ENCODE data around the gene DLK2.

The DLK2 gene

GRCh38 chr6:43445576-43445975 lies 9.8 kb downstream of the DLK2 start:
- H3K4me3 ChIP-seq: no peak overlapping the region
- H3K4me2 ChIP-seq: peak overlapping the region; percentile 79
- H3K27me3 ChIP-seq: no peaks in the 10 kb centered on the region
- no peaks in the 10 kb centered on the region for H3K9me3 ChIP-seq
- peak overlapping the region; percentile 55; the same call in 1 of the 2 replicates for H3K9ac ChIP-seq
- TF ChIP-seq Cebpa-rat (IDR thresholded peaks at IDR 0.05): no peak
- H3K36me3 ChIP-seq: peaks cover 71% of the 10 kb centered on the region
- H3K4me1 ChIP-seq: peaks cover 43% of the 10 kb centered on the region
- no peaks in the 10 kb centered on the region for H4K20me1 ChIP-seq
- no peak overlapping the region for H3K27ac ChIP-seq

- no peaks in the 10 kb centered on the region for H3K27me3 ChIP-seq
- H3K36me3 ChIP-seq: peaks cover 68% of the 10 kb centered on the region
- H3K4me2 ChIP-seq: peak overlapping the region; percentile 79
- H4K20me1 ChIP-seq: no peaks in the 10 kb centered on the region
- peak overlapping the region; percentile 45 for H3K27ac ChIP-seq
- no peaks in the 10 kb centered on the region for H3K9me3 ChIP-seq
- no peak overlapping the region for H3K4me3 ChIP-seq
- no peak for TF ChIP-seq Cebpa-rat (IDR thresholded peaks at IDR 0.05)
- peak overlapping the region; percentile 55; the same call in 1 of the 2 replicates for H3K9ac ChIP-seq
- peaks cover 43% of the 10 kb centered on the region for H3K4me1 ChIP-seq
Measured at GRCh38 chr6:43444582-43444981, 10.8 kb downstream of the DLK2 start.

- H3K9ac ChIP-seq: peak overlapping the region; percentile 37; the same call in 1 of the 2 replicates
- H3K9me3 ChIP-seq: no peaks in the 10 kb centered on the region
- peak overlapping the region; percentile 79 for H3K4me2 ChIP-seq
- TF ChIP-seq Cebpa-rat (IDR thresholded peaks at IDR 0.05): no peak
- H3K4me3 ChIP-seq: no peak overlapping the region
- H3K36me3 ChIP-seq: peaks cover 63% of the 10 kb centered on the region
- H4K20me1 ChIP-seq: no peaks in the 10 kb centered on the region
- peak overlapping the region; percentile 45 for H3K27ac ChIP-seq
- peaks cover 43% of the 10 kb centered on the region for H3K4me1 ChIP-seq
- no peaks in the 10 kb centered on the region for H3K27me3 ChIP-seq
Measured at GRCh38 chr6:43444036-43444435, 11.3 kb downstream of the DLK2 start.

GRCh38 chr6:43442935-43443334 lies 12.4 kb downstream of the DLK2 start:
- H3K9ac ChIP-seq: peak overlapping the region; percentile 37; the same call in 1 of the 2 replicates
- H3K4me2 ChIP-seq: no peak overlapping the region
- H3K9me3 ChIP-seq: no peaks in the 10 kb centered on the region
- H3K4me3 ChIP-seq: no peak overlapping the region
- TF ChIP-seq Cebpa-rat (IDR thresholded peaks at IDR 0.05): no peak
- H3K27ac ChIP-seq: no peak overlapping the region
- no peaks in the 10 kb centered on the region for H4K20me1 ChIP-seq
- no peaks in the 10 kb centered on the region for H3K27me3 ChIP-seq
- peaks cover 63% of the 10 kb centered on the region for H3K36me3 ChIP-seq
- peaks cover 43% of the 10 kb centered on the region for H3K4me1 ChIP-seq

GRCh38 chr6:43437700-43438099 lies 17.6 kb downstream of the DLK2 start:
- Histone ChIP-seq H3K4me1 (peaks cover 5% of the 10 kb centered on the region), H3K9me3 (no peaks in the 10 kb centered on the region), H3K9ac (no peak overlapping the region), H3K27me3 (no peaks in the 10 kb centered on the region), H3K36me3 (peaks cover 82% of the 10 kb centered on the region), H4K20me1 (peaks cover 6% of the 10 kb centered on the region), H3K4me3 (no peak overlapping the region), H3K4me2 (no peak overlapping the region), H3K27ac (no peak overlapping the region)
- TF ChIP-seq Cebpa-rat (IDR thresholded peaks at IDR 0.05): no peak

GRCh38 chr6:43436577-43437282 lies 18.6 kb downstream of the DLK2 start:
- H3K9ac ChIP-seq: no peak overlapping the region
- no peak overlapping the region for H3K4me3 ChIP-seq
- H3K4me1 ChIP-seq: no peaks in the 10 kb centered on the region
- peaks cover 82% of the 10 kb centered on the region for H3K36me3 ChIP-seq
- no peak overlapping the region for H3K27ac ChIP-seq
- H3K9me3 ChIP-seq: no peaks in the 10 kb centered on the region
- H3K27me3 ChIP-seq: no peaks in the 10 kb centered on the region
- H4K20me1 ChIP-seq: peaks cover 15% of the 10 kb centered on the region
- no peak overlapping the region for H3K4me2 ChIP-seq
- TF ChIP-seq Cebpa-rat (IDR thresholded peaks at IDR 0.05): no peak

- Histone ChIP-seq H4K20me1 (peaks cover 15% of the 10 kb centered on the region), H3K9ac (no peak overlapping the region), H3K27me3 (no peaks in the 10 kb centered on the region), H3K9me3 (no peaks in the 10 kb centered on the region), H3K27ac (no peak overlapping the region), H3K36me3 (peaks cover 78% of the 10 kb centered on the region), H3K4me3 (no peak overlapping the region), H3K4me2 (no peak overlapping the region), H3K4me1 (no peaks in the 10 kb centered on the region)
- TF ChIP-seq Cebpa-rat (IDR thresholded peaks at IDR 0.05): no peak
Measured at GRCh38 chr6:43435682-43436437, 19.5 kb downstream of the DLK2 start.

- no peak for TF ChIP-seq Cebpa-rat (IDR thresholded peaks at IDR 0.05)
- H3K9ac ChIP-seq: no peak overlapping the region
- no peak overlapping the region for H3K27ac ChIP-seq
- H4K20me1 ChIP-seq: peaks cover 15% of the 10 kb centered on the region
- H3K36me3 ChIP-seq: peaks cover 72% of the 10 kb centered on the region
- no peak overlapping the region for H3K4me2 ChIP-seq
- H3K4me3 ChIP-seq: no peak overlapping the region
- no peaks in the 10 kb centered on the region for H3K27me3 ChIP-seq
- H3K9me3 ChIP-seq: no peaks in the 10 kb centered on the region
- H3K4me1 ChIP-seq: 0 out of 2 replicates have a peak, but pooled peaks cover 1% of the 10 kb centered on the region
Measured at GRCh38 chr6:43434943-43435342, 20.4 kb downstream of the DLK2 start.

- H3K4me3 ChIP-seq: no peak overlapping the region
- no peak overlapping the region for H3K27ac ChIP-seq
- peaks cover 8% of the 10 kb centered on the region for H3K4me1 ChIP-seq
- no peak overlapping the region for H3K9ac ChIP-seq
- H3K4me2 ChIP-seq: no peak overlapping the region
- peaks cover 71% of the 10 kb centered on the region for H3K36me3 ChIP-seq
- no peaks in the 10 kb centered on the region for H3K27me3 ChIP-seq
- H4K20me1 ChIP-seq: peaks cover 15% of the 10 kb centered on the region
- H3K9me3 ChIP-seq: no peaks in the 10 kb centered on the region
- TF ChIP-seq Cebpa-rat (IDR thresholded peaks at IDR 0.05): no peak
Measured at GRCh38 chr6:43434001-43434840, 21.1 kb downstream of the DLK2 start.

Data from BLaER1 (cell line).